ENCODE data around the gene DMD.

The DMD gene

GRCh38 chrX:31715675-31716074, 1495.7 kb downstream of the DMD start:
- no peak overlapping the region for H3K27ac ChIP-seq
- no peak for TF ChIP-seq CTCF (conservative IDR thresholded peaks at IDR 0.05)

GRCh38 chrX:31714797-31715196, 1496.6 kb downstream of the DMD start:
- no peak for TF ChIP-seq CTCF (conservative IDR thresholded peaks at IDR 0.05)
- H3K27ac ChIP-seq = no peak overlapping the region

GRCh38 chrX:31713120-31713519, 1498.2 kb downstream of the DMD start:
- no peak overlapping the region for H3K27ac ChIP-seq
- TF ChIP-seq CTCF (conservative IDR thresholded peaks at IDR 0.05) = no peak

GRCh38 chrX:31711166-31711565, 1500.2 kb downstream of the DMD start:
- TF ChIP-seq CTCF (conservative IDR thresholded peaks at IDR 0.05) = no peak
- no peak overlapping the region for H3K27ac ChIP-seq

GRCh38 chrX:31708116-31708515, 1503.2 kb downstream of the DMD start:
- no peak overlapping the region for H3K27ac ChIP-seq
- TF ChIP-seq CTCF (conservative IDR thresholded peaks at IDR 0.05) = no peak

GRCh38 chrX:31706466-31706865, 1504.9 kb downstream of the DMD start:
- no peak for TF ChIP-seq CTCF (conservative IDR thresholded peaks at IDR 0.05)
- H3K27ac ChIP-seq = no peak overlapping the region

- H3K27ac ChIP-seq = no peak overlapping the region
- no peak for TF ChIP-seq CTCF (conservative IDR thresholded peaks at IDR 0.05)
These were observed 1505.5 kb downstream of the DMD start for GRCh38 chrX:31705816-31706215.

- H3K27ac ChIP-seq = no peak overlapping the region
- no peak for TF ChIP-seq CTCF (conservative IDR thresholded peaks at IDR 0.05)
These were observed 1506.4 kb downstream of the DMD start for GRCh38 chrX:31704938-31705337.

All from VCaP (cell line).